Ovary (tissue), 3 donors: Measurements from ENCODE around the gene CHCHD3.

Experiments used
- POLR2A ChIP-seq: fragments of 450-650 bp; IDR thresholded peaks from one replicate; pipeline ENCODE4 v1.6.1; 2017; ENCODE audit warnings: antibody characterized with exemption, mild to moderate bottlenecking, moderate library complexity
- TF ChIP-seq, protein P1 (sequence below), 3 donors: fragments of 450-650 bp in 2 of 3; fragments of 200-600 bp in 1 of 3; IDR thresholded peaks; one replicate each; pipeline versions ENCODE4 v1.5.1 to v1.8.0; 2016 to 2022; ENCODE audit warnings: antibody characterized with exemption in 3 of 3, mild to moderate bottlenecking in 1 of 3
- donor health status: DM: no; HTN: no; CAD: no.

DNA sequence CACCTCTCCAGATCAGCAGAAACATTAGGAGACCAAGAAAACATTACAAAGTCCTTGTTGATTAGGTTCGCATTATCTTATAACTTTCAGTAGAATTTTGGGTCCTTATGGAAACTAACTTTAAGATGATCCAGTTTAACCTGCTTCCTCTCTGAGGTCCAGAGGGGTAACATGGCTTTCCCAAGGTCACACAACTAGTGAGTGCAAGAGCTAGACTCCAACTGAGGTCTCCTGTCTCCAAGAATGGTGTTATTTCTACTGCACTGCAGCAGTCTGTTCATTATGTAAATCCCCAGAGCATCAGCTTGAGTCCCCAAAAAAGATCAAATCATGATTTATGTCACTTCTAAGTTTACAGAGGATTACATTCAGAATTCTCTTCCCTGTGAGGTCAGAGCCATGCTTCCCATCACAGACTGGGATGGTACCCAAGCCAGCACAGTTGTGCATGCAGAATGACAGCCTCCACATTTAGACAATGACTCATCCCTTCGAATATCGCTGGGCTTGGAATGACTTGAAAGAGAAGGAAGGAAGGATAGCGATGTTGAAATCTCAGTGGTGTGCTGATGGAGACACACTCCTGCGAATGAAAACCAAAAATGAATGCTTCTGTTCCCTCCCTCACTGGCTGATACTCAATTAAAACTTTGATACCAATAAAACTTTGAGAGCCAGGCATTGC lies 342.5 kb downstream of the CHCHD3 start:
- TF ChIP-seq POLR2A, result no peak
- TF ChIP-seq, protein P1, sequence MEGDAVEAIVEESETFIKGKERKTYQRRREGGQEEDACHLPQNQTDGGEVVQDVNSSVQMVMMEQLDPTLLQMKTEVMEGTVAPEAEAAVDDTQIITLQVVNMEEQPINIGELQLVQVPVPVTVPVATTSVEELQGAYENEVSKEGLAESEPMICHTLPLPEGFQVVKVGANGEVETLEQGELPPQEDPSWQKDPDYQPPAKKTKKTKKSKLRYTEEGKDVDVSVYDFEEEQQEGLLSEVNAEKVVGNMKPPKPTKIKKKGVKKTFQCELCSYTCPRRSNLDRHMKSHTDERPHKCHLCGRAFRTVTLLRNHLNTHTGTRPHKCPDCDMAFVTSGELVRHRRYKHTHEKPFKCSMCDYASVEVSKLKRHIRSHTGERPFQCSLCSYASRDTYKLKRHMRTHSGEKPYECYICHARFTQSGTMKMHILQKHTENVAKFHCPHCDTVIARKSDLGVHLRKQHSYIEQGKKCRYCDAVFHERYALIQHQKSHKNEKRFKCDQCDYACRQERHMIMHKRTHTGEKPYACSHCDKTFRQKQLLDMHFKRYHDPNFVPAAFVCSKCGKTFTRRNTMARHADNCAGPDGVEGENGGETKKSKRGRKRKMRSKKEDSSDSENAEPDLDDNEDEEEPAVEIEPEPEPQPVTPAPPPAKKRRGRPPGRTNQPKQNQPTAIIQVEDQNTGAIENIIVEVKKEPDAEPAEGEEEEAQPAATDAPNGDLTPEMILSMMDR (IDR thresholded peaks at IDR 0.05), result no peak
